ENCODE measurements around the gene CCDC9B.

Gene CCDC9B

DNA sequence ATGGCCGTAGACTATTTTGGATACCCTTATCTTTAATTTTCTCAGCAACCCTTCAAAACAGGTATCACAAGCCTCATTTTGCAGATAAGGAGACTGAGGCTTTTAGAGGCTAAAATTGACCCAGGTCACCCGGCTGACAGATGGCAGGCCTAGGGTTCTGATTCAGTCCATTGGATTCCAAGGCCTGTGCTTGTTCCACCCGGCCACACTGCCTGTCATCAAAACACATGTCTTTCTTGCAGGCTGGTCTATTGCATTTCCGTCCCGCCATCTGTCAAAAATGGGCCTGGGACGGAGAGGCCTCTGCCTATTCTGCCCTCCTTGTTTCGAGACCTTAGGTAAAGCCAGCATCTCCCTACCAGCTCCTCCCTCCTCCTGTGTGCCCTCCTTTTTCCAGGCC, 9.1 kb downstream of the CCDC9B start:
- DNase-seq (ENCODE audit: insufficient read length, low spot score) = no peak
- FAIRE-seq = no peak

DNA sequence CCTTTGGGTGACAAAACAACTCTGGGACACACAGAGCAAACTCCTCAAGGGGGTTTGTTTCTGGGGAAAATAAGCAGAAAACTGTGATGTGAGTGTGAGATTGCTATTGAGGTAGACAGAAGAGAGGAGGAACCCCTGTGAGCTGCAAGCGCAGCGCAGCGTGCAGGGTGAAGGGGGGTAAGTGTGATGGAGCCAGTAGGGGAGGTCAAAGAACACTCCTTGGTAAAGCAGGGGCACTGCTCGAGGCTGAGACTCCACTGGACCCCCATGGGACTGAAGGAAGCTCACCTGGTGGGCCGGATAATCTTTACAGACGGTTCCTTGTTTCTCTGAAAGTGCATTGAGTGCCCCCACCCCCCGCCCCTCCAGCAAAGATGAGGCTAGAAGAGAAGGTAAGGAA, 9.7 kb downstream of the CCDC9B start:
- no peak for FAIRE-seq
- no peak for DNase-seq (ENCODE audit: insufficient read length, low spot score)

DNA sequence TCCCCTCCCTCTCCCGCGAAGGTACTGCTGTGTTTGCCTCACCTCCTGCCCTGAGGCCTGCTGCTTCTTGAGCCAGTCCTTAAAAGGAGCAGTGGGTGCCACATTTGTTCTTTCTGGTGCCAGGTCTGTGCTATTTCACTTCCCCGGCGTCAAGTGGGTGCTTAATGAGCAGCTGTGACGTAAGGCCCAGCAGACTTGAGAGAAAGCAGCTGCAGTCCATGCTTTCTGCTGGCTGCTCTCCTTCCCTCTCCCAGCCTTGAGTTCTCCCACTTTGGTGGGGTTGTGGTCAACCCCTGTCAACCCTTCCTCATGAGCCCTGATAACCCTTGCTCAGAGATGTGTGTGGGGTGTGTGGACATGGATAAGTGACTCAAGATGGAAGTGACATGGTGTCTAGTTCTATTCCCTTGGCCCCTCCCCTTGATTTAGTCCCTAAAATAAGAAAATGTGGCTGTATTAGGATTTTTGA, 10.3 kb downstream of the CCDC9B start:
- FAIRE-seq = no peak
- no peak for DNase-seq (ENCODE audit: insufficient read length, low spot score)

DNA sequence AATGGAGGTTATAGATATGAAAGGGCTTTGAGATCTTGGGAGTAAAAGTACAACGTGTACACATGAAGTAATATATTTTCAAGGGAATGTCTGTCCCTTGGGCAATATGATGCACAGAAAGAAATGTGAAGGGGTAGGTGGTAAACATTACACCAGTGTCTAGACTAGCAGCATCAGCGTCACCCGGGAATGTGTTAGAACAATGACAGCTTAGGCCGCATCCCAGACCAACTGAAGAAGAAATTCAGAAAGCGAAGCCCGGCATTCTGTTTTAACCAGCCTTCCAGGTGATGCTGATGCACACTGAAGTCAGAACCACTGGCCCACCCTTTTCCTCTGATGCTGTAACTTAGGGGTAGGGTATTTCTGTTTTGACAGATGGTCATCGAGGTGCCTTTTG, 10.9 kb downstream of the CCDC9B start:
- DNase-seq (ENCODE audit: insufficient read length, low spot score) = no peak
- FAIRE-seq = no peak

DNA sequence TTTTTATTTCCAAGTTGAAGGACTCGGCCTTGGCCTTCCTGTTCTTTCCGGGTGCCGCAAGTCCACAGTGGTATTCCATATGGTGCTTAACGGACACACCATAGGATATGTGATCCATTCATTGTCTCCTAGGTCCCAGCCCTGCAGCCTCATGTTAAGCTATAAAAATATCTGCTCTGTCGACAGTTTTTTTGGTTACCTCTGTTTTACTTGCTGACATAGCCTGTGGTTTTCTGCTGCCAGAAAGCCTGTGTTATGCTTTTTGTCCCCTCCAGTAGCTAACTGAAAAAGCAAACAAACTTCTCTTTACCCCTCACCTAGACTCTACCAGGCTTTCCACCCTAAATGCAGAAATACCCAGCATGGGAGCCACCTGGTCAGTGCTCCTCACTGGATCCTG, 12.0 kb downstream of the CCDC9B start:
- FAIRE-seq (no peak), DNase-seq (ENCODE audit: insufficient read length, low spot score) (no peak)

DNA sequence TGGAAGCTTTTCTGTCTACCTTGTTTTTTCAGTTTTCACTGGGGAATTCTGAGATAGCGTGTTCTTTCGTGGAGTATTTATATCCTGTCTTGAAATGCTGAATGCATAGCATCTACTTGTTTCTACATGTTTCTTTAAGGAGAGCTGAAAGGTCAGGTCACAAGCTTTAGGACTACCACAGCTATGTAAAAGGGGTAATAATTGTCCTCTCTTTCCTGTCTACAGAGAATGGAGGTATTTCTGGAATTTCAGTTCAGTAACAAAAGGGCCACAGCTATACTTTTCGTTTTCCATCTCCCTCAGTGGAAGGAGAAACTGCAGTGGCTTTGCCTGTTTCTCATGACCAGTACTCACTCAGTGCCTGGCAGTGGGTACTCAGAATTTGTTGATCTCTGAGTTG, 12.6 kb downstream of the CCDC9B start:
- FAIRE-seq (no peak), DNase-seq (ENCODE audit: insufficient read length, low spot score) (no peak)

DNA sequence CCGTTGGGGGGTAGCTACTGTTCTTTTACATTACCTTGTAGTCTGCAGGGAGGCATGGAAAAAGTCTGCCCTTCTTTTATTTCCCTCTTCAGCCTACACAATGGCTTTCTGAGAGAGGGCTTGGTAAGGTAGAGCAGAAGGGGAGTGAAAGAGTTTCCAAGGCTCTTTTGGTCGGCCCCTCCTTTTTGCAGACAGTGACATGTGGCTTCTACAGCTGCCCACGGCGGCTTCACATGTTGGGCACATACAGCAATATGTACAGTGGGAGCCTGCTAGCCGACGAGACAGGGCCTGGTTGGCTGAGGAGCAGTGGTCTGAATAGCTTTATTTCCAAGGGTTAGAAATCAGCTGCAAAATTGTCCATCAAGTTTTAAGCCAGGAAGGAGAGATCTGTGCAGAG, 13.3 kb downstream of the CCDC9B start:
- FAIRE-seq (no peak), DNase-seq (ENCODE audit: insufficient read length, low spot score) (no peak)

DNA sequence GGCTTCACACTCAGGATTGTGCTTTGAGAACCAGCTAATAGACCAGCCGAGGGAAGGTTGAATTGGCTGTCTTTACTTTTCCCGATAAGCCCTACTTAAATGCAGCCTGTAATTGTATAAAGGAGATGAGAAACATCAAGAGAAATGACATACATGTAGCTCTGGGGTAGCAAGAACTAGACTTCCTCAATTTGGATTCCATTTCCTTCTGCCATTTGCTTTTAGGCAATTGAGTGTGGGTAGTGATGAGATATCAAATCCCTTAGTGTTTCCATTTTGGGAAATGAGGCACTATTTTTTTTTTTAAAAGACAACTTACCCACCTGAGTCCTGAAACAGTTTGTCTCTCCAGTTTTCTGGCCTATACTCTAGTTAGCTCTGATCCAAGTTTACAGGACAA, 15.0 kb downstream of the CCDC9B start:
- FAIRE-seq (no peak), DNase-seq (ENCODE audit: insufficient read length, low spot score) (no peak)

DNA sequence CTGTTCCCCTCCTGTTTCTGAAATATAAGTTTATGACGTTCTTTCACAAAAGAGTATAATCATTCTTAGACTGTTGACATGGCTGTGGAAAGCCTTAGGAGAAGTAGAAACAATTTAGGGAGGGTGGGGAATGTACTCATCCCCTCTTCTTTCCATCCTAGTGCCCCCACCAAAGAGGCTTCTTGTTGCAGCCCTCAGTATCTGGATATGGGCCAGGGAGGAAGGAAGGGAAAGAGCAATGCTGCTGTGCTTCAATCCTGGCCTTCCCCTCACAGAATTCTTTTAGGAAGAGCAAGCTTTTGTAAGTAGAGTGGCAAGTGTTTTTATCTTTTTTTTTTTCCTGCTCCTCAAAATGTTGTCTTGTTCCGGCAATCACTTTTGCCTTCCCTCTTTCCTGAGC, 15.6 kb downstream of the CCDC9B start:
- no peak for FAIRE-seq

DNA sequence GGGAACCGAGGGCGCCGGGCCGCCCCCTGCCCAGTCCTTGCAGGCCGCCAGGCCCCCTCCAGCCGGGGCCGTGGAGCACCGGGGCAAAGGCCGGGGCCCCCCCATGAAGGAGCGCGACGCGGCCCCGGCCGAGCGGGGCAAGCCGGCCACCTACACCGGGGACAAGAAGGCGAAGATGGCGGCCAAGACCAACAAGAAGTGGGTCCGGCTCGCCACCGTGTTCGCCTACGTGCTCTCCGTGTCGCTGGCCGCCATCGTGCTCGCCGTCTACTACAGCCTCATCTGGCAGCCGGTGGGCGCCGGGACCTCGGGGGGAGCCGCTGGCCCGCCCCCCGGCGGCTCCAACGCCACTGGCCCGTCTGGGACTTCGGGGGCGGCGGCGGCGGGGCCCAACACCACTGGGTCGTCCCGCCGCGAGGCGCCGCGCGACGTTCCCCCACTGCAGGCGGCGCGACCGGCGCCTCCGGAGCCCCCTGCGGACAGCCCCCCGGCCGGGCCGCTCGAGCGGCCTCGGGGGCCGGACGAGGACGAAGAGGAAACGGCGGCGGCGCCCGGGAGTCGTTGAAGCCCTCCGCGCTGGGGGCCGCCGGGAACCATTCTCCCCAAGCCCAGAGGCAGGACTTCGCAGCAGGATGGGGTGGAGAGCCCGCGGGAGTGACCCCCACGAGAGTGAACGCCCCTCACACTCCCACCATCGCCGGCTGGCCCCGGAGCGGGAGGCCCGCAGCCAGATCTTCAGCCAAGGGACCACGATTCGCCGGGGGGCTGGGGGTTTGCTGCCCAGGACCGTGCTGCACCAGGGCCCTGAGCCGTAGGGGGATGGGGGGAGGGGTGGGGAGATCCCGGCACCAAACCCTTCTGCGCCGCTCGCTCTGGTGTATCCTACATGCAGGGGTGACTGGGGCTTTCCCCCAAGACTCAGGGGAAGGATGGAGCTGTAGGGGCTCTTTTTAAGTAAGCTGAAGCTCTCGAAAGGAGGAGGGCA, 16.5 kb downstream of the CCDC9B start:
- FAIRE-seq = no peak
- DNase-seq (ENCODE audit: insufficient read length, low spot score) = no peak

More for the DNA sequence above, 15.6 kb downstream of the CCDC9B start:
- DNase-seq (ENCODE audit: insufficient read length, low spot score) = no peak

DNA sequence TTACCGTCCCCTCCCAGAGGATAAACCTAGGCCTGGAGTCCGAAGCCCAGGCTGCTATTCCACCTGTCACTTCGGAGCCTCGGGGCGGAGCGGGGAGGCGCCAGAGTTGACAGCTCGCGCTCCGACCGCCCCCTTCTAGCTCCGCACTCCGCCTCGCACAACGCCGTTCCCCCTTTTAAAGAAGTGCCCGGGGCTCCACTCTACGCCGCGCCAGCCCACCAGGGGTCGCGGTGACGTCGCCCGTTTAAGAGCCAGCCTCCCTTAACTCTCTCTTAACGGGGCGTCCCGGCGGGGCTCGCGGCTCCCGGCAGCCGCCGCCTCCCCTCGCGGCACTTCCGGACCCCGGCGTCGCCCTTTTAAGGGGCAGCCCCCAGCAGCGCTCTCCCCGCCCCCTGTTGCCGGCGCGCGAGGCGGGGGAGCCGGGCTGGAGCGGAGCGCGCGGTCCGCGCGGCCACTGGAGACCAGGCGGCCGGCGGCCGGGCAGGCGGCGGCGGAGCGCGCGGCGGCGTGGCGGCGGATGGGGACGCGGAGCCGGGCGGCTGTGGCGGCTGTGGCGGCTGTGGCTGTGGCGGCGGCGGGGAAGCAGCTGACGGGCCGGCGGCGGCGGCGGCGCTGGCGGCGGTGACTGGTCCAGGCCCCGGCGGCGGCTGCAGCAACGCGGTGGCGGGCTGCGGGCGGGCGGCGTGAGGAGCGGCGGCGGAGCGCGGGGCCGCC, 17.3 kb downstream of the CCDC9B start, which contains the start of gene INAFM2:
Gene INAFM2, plus strand, starts transcription at position 454 of the 714 bp plus-strand sequence. CDS start 364 bp downstream, outside the sequence.
- FAIRE-seq (peak; percentile 74), DNase-seq (ENCODE audit: insufficient read length, low spot score) (peak; percentile 86)

DNA sequence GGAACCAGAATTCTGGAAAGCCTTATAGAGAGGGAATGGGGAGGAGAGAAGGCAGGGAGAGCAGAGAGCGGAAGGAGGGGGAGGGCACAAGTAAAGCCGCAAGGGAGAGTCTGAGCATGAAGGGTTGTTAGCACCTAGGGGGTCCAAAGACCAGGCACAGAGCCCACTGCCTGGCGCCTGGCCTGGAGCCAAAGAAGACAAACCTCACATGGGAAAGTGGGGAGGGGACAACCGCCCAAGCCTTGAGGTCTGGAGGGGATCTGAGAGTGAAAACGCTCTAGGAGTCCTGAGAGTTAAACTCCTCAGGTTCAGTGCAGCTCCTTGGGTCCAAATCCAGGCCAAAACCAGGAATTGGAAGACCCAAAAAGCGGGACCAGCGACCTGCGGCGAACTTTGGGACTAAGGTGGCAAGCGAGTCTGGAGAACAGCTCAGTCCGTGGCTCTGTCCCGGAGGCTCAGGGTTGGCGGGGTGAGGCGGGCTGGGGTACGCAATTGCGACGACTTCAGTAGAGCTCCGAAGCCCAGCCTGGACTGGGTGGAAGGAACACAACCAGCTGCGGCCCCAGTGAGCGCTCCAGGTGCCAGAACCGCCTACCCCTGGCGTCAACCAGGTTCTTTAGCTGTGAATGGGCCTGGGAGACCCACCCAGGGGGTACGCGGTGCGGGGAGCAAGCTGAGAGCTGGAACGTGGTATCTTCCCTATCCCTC, 18.1 kb downstream of the CCDC9B start:
- no peak for DNase-seq (ENCODE audit: insufficient read length, low spot score)

DNA sequence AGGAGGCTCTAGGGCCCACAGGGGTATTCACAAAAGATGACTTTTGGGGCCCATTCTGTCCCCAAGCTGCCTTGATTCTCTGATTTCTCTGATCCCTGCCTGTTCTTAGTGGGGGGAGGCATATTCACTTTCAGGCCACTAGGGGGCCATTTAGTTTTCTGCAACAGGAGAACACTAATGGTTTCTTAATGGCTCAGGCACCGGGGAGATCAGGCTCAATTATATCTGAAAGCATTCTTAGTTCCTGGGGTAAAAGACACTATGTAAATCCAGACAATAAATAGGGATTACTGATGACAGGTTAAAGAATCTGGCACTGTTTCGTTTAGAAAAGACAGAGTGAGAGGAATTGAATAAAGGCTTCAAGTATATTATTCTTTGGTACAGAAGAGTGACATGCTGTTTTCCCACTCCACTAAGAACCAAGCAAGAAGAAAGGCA, 19.8 kb downstream of the CCDC9B start:
- DNase-seq (ENCODE audit: insufficient read length, low spot score) (peak; percentile 69), FAIRE-seq (no peak)

More for the DNA sequence above, 18.1 kb downstream of the CCDC9B start:
- FAIRE-seq = no peak

DNA sequence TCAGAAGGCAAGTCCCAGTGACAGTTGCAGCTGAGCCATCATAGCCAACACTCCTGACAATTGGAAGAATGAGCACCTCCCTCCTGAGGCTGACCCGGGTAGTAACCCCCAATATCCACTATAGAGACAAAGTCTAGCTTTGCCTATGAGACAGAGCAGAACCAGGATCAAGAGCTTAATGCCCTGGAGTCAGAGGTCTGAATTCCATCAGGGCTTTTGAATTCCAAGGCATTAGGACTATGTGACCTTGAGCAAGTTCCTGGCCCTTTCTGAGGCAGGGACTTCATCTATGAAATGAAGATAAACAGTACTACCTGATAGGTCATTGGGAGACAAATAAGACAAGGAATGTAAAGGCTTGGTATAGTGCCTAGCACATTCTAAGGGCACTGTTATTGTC, 20.3 kb downstream of the CCDC9B start:
- no peak for FAIRE-seq
- no peak for DNase-seq (ENCODE audit: insufficient read length, low spot score)

DNA sequence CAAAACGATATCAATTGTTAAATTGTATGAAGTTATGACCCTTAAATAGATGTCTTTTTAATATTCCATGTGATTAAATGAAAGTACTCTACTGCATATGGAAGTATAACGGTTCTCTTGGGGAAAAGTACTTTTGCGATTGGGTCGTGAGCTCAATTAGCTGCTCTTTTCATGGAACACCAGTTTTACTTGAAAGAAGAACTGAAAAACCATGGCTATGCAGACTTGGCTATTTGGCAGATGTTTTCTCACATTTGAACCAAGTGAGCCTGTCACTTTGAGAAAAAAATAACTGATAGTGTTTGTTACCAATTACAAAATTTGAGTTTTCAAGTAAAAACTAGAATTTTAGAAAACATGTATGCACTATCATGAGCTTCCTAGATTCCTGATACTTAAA, 23.2 kb downstream of the CCDC9B start:
- DNase-seq (ENCODE audit: insufficient read length, low spot score) = no peak
- no peak for FAIRE-seq

DNA sequence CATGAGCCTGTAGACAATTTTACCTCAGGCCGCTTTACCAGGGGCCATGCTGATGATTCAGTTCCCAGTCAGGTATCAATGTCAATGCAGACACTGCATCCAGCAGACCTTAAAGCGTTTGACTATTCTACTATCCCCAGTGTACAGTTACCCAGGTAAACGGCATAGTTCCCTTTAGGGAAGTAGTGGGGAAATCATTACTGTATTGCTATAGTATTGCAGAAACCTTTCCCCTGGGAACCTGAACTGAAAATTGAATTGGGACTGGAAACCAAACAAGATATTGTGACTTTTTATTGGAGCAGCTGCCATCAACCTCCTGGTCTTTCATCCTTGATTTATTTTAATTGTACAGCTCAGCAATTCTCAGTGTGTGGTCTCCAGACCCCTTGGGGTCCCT, 23.8 kb downstream of the CCDC9B start:
- DNase-seq (ENCODE audit: insufficient read length, low spot score) = no peak
- no peak for FAIRE-seq

DNA sequence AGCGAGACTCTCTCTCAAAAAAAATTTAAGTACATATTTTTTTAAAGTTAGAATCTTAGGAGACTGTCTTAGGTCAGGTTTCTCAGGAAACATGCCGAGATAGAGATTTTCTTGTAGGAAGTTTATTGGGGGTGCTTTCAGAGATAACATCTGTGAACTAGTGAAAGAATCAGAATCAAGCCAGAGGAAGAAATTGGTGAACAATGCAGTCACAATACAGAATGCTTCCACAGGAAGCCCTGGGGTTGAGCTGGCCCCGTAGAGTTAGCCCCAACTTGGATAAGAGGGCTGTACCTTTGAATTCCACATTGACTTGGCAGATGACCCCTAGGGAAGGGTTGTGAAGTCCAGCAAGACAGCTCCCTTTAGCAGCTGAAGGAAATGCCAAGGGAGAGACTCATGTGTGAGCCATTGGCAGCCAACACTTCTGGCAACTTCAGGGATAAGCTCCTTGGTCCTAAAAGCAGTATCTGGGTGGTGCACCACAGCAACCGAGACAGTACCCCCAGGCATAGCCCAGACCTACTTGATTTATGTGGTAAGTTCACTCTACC, 25.9 kb downstream of the CCDC9B start:
- FAIRE-seq = no peak
- DNase-seq (ENCODE audit: insufficient read length, low spot score) = no peak

DNA sequence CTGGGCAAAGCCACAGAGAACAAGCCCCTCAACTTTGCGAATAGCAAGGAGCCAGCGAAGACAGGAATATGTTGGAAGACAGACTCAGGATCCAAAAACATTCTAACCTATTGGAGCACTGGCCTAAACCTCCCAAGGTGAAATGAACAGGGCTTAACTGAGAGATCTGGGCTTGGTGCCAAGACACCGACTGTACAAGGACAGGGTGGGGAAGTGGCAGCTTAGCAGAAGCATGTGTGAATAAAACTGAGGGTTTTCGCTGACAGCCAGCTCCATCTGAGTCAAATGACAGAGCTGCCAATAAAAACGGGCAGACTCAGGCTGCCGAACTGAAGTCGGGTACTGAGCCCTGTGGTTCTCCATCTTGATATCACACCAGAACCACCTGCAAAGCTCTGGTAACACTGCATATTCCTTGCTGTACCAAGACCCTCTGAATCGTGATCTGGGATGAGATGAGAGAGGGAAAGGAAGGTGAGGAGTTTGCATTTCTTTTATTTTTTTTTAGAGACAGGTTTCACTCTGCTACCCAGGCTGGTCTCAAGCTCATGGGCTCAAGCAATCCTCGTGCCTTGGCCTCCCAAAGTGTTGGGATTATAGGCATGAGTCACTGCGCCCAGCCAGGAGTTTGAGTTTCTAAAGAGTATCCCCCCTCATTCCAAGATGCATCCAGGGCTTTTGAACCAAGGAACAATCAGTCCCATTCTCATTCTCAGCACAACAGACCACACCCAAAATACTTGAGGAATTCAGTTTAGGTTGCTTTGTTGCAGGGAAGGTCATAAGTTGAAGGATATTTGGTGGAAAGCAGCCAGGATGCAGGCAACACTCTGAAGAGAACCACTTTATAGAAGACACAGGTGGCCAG, 27.0 kb downstream of the CCDC9B start:
- no peak for FAIRE-seq

DNA sequence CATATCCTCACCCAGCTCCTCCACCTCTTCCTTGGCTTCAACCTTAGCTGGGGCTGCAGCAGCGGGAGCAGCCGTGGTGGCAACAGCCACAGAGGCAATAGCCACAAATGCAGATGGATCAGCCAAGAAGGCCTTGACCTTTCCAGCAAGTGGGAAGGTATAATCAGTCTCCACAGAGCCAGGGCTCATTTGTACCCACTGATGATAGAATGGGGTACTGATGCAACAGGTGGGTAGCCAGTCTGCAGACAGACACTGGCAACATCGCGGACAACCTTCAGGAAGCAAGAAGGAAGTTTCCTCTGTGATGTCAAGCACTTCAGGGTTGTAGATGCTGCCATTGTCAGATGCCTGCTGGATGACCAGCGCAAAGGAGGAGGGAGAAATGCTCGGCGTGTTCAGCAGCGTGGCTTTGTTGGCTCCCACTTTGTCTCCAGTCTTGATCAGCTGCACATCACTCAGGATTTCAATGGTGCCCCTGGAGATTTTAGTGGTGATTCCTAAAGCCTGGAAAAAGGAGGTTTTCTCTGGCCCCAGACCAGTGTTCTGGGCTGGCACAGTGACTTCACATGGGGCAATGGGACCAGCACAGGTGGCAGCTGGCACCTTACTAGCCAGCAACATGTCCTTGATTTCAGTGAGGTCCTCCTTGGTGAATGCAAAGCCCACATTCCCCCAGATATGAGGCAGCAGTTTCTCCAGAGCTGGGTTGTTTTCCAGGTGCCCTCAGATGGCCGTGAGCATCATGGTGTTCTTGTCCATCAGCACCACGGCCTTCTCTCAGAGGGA, 28.2 kb downstream of the CCDC9B start:
- no peak for FAIRE-seq
- no peak for DNase-seq (ENCODE audit: insufficient read length, low spot score)

More for the DNA sequence above, 27.0 kb downstream of the CCDC9B start:
- no peak for DNase-seq (ENCODE audit: insufficient read length, low spot score)

Data from HTR-8/SVneo (cell line).